ENCODE results near the gene ELN. TPM values are rescaled to one million over a fixed set of nuclear protein-coding genes. Genes with fewer than 3 reads are reported as not detected.
A peak's percentile ranks its signal among the peaks of the same experiment; 100 is the strongest.

The ELN gene
- polyA plus RNA-seq, 6 donors from 2014 or later = not detected

GRCh38 chr7:74094224-74095101, 66.5 kb downstream of the ELN start:
- ATAC-seq (ENCODE audit: low read depth in 2 of 2) (peak; percentile 72 to 74), DNase-seq (peak; percentile 58)
- H3K4me1 Mint-ChIP-seq = peaks cover 25 to 40% (median 31%) of the 10 kb centered on the region in 3 donors
- H3K4me3 Mint-ChIP-seq = peak overlapping the region; percentile 84 to 95 (median 92)
- H3K27ac Mint-ChIP-seq = peak overlapping the region; percentile 78 to 97 (median 94)
- H3K27me3 Mint-ChIP-seq = no peaks in the 10 kb centered on the region
- H3K9me3 Mint-ChIP-seq = peaks cover 0 to 3% (median 0%) of the 10 kb centered on the region in 7 donors
- peaks cover 8 to 10% of the 10 kb centered on the region in 2 donors for H3K36me3 Mint-ChIP-seq

DNA sequence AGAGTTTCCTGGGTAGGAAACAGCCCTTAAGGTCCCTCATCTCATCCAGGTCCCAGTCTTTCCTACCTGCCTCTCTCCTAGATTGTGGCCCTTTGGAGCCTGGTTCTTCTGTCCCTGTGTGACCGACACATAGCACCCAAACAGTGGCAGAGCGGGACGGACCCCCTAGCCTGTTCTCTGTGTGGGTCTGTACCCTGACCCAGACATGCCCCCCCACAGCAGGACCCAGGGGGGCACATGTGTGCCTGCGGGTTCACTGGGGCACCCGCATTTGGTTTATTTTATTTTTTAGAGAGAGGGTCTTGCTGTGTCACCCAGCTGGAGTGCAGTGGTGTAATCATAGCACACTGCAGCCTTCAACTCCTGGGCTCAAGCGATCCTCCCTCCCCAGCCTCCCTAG, 67.2 kb downstream of the ELN start:
- Mint-ChIP-seq H3K4me3 (peak overlapping the region; percentile 84 to 95 (median 92)), H3K36me3 (peaks cover 8 to 10% of the 10 kb centered on the region in 2 donors), H3K27ac (peak overlapping the region in 5 of 6 donors; percentile 63 to 96 (median 93)), H3K4me1 (peaks cover 28 to 47% (median 34%) of the 10 kb centered on the region in 3 donors), H3K27me3 (no peaks in the 10 kb centered on the region), H3K9me3 (peaks cover 0 to 3% (median 0%) of the 10 kb centered on the region in 7 donors)
- ATAC-seq (ENCODE audit: low read depth in 2 of 2) = no peak
- DNase-seq = no peak

DNA sequence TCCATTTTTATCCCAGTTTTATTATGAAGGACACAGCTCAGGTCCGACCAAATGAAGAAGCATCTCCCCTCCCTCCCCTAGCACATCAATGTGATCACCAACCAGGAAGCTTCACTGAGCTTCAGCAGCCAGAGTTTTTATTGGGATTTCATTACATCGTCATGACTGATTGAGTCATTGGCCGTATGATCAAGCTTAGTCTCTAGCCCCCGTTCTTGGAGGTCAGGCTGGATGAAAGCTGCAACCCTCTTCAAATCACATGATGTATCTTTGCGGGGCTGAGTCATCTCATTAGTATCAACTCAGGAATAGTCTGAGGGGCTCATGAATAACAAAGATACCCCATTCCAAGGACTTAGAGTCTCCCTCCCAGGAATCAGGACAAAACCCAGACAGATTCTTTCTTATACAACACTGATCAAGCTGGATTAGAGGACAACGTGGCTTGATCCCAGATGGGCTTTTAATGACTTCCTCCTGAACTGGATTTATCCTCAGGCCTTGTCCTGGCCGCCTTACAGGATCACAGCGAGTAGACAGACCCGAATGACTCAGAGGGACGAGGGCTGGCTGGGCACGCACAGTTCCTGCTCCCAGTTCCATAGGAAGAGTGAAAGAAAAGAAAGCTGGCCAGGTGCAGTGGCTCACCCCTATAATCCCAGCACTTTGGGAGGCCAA, 70.1 kb downstream of the ELN start:
- DNase-seq = no peak
- Mint-ChIP-seq H3K36me3 (peaks cover 8 to 10% of the 10 kb centered on the region in 2 donors), H3K4me3 (peak overlapping the region in 3 of 8 donors; percentile 31 to 51 (median 35)), H3K9me3 (peaks cover 0 to 3% (median 0%) of the 10 kb centered on the region in 7 donors), H3K4me1 (peaks cover 36 to 52% (median 36%) of the 10 kb centered on the region in 3 donors), H3K27ac (peak overlapping the region; percentile 25 to 97 (median 76)), H3K27me3 (no peaks in the 10 kb centered on the region)
- no peak for ATAC-seq (ENCODE audit: low read depth in 2 of 2)

DNA sequence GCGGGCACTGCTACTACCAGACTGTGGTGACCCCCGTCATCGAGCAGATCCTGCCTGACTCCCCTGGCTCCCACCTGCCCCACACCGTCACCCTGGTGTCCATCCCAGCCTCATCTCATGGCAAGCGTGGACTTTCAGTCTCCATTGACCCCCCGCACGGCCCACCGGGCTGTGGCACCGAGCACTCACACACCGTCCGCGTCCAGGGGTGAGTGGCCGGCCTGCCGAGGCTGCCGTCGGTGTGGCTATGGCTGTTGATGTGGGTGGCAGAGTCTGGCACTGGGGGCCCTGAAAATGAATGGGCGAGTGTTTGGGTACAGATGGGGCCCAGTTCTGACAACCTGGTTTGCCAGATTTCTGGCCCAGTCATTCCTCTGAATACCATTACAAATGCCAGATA, 71.1 kb downstream of the ELN start:
- peak overlapping the region in 1 of 8 donors; percentile 25 for H3K4me3 Mint-ChIP-seq
- H3K27me3 Mint-ChIP-seq = no peaks in the 10 kb centered on the region

GRCh38 chr7:74101061-74101681, 73.2 kb downstream of the ELN start:
- Mint-ChIP-seq H3K36me3 (peaks cover 8 to 10% of the 10 kb centered on the region in 2 donors), H3K4me3 (peak overlapping the region; percentile 15 to 89 (median 64)), H3K27ac (peak overlapping the region; percentile 96 to 100 (median 98)), H3K9me3 (peaks cover 0 to 3% (median 0%) of the 10 kb centered on the region in 7 donors), H3K4me1 (peaks cover 17 to 31% (median 18%) of the 10 kb centered on the region in 3 donors), H3K27me3 (no peaks in the 10 kb centered on the region)
- peak; percentile 80 to 81 for ATAC-seq (ENCODE audit: low read depth in 2 of 2)
- peak; percentile 79 for DNase-seq

More for the DNA sequence above, 71.1 kb downstream of the ELN start:
- Mint-ChIP-seq H3K27ac (peak overlapping the region in 2 of 6 donors; percentile 58 to 97), H3K36me3 (peaks cover 8 to 10% of the 10 kb centered on the region in 2 donors), H3K9me3 (peaks cover 0 to 3% (median 0%) of the 10 kb centered on the region in 7 donors), H3K4me1 (peaks cover 27 to 43% (median 28%) of the 10 kb centered on the region in 3 donors)
- no peak for DNase-seq
- no peak for ATAC-seq (ENCODE audit: low read depth in 2 of 2)

DNA sequence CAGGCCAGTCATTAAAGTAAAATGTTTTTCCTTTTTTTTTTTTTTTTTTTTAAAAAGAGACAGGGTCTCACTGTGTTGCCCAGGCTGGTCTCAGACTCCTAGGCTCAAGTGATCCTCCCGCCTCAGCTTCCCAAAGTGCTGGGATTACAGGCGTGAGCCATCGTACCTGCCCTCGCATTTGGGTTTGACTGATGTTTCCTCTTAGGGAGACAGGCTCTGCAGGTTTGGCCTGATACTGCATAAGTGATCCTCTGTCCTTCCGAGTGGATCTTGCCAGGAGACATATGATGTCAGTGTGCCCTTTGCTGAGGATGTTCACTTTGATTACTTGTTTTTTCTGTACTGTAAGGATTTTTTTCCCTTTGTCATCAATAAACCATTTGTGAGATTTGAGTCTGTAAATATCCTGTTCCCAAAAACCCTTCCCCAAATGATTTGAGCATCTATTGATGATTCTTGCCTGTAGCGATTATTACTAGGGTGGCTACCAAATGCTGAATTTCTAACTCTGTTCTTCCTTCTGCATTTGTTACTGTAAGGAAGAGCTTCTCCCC, 75.3 kb downstream of the ELN start:
- H3K4me3 Mint-ChIP-seq = no peak overlapping the region
- H3K4me1 Mint-ChIP-seq = peaks cover 15 to 27% (median 17%) of the 10 kb centered on the region in 3 donors
- no peak for ATAC-seq (ENCODE audit: low read depth in 2 of 2)
- DNase-seq = no peak
- no peak overlapping the region for H3K27ac Mint-ChIP-seq
- peaks cover 1 to 3% of the 10 kb centered on the region in 2 donors for H3K36me3 Mint-ChIP-seq
- H3K9me3 Mint-ChIP-seq = no peaks in the 10 kb centered on the region
- no peaks in the 10 kb centered on the region for H3K27me3 Mint-ChIP-seq

DNA sequence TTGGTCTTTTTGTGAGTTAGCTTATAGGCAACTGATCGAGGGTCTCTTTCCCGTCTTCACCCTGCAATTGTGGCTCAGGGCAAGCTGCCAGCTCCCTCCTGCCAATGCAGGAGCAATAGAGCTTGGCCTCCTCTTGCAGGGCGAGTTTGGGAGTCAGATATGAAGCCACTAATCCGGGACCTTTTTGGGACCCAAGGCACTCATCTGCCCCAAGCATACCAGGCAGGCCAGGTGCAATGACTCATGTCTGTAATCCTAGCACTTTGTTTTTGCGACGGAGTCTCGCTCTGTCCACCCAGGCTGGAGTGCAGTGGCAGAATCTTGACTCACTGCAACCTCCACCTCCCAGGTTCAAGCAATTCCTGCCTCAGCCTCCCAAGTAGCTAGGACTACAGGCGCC, 76.7 kb downstream of the ELN start:
- ATAC-seq (ENCODE audit: low read depth in 2 of 2) = no peak
- Mint-ChIP-seq H3K27me3 (no peaks in the 10 kb centered on the region), H3K36me3 (no peaks in the 10 kb centered on the region)

GRCh38 chr7:74105992-74106391, 78.0 kb downstream of the ELN start:
- Mint-ChIP-seq H3K27me3 (no peaks in the 10 kb centered on the region), H3K27ac (no peak overlapping the region), H3K4me1 (peaks cover 6 to 8% (median 8%) of the 10 kb centered on the region in 3 donors), H3K4me3 (no peak overlapping the region), H3K36me3 (no peaks in the 10 kb centered on the region), H3K9me3 (no peaks in the 10 kb centered on the region)
- DNase-seq (no peak), ATAC-seq (ENCODE audit: low read depth in 2 of 2) (no peak)

More for the DNA sequence above, 76.7 kb downstream of the ELN start:
- Mint-ChIP-seq H3K9me3 (no peaks in the 10 kb centered on the region), H3K4me3 (no peak overlapping the region), H3K27ac (no peak overlapping the region), H3K4me1 (peaks cover 15 to 21% (median 17%) of the 10 kb centered on the region in 3 donors)
- no peak for DNase-seq

DNA sequence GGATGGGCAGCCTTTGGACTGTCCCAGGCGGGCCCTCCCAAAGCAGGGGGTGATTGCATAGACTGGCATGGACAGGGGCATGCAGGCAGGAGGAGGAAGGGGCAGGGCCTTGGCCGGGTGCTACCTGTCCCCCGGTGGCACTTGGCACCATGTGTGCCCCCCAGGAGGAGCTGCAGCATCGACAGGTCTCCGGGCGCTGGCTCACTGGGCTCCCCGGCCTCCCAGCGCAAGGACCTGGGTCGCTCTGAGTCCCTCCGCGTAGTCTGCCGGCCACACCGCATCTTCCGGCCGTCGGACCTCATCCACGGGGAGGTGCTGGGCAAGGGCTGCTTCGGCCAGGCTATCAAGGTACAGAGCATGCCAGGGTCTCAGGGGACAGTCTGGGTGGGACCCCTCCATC, 78.9 kb downstream of the ELN start:
- no peak overlapping the region for H3K4me3 Mint-ChIP-seq
- no peaks in the 10 kb centered on the region for H3K9me3 Mint-ChIP-seq
- H3K4me1 Mint-ChIP-seq = no peaks in the 10 kb centered on the region
- no peak overlapping the region for H3K27ac Mint-ChIP-seq
- ATAC-seq (ENCODE audit: low read depth in 2 of 2) (no peak), DNase-seq (no peak)
- peaks cover 0 to 7% of the 10 kb centered on the region in 2 donors for H3K36me3 Mint-ChIP-seq
- no peaks in the 10 kb centered on the region for H3K27me3 Mint-ChIP-seq

GRCh38 chr7:74115326-74115725, 87.4 kb downstream of the ELN start:
- H3K4me3 Mint-ChIP-seq = no peak overlapping the region
- DNase-seq = no peak
- H3K9me3 Mint-ChIP-seq = peaks cover 0 to 2% (median 0%) of the 10 kb centered on the region in 7 donors
- H3K4me1 Mint-ChIP-seq = no peaks in the 10 kb centered on the region
- no peak overlapping the region for H3K27ac Mint-ChIP-seq
- H3K27me3 Mint-ChIP-seq = no peaks in the 10 kb centered on the region
- no peak for ATAC-seq (ENCODE audit: low read depth in 2 of 2)
- peaks cover 5 to 16% of the 10 kb centered on the region in 2 donors for H3K36me3 Mint-ChIP-seq

GRCh38 chr7:74116356-74116755, 88.4 kb downstream of the ELN start:
- no peak overlapping the region for H3K27ac Mint-ChIP-seq
- no peak overlapping the region for H3K4me3 Mint-ChIP-seq
- no peaks in the 10 kb centered on the region for H3K27me3 Mint-ChIP-seq
- ATAC-seq (ENCODE audit: low read depth in 2 of 2) (no peak), DNase-seq (no peak)
- H3K36me3 Mint-ChIP-seq = peaks cover 5 to 17% of the 10 kb centered on the region in 2 donors
- peaks cover 0 to 1% (median 1%) of the 10 kb centered on the region in 3 donors for H3K4me1 Mint-ChIP-seq
- peaks cover 0 to 2% (median 0%) of the 10 kb centered on the region in 7 donors for H3K9me3 Mint-ChIP-seq

Data from naive B cell (primary cell).